Dermis microvascular lymphatic vessel endothelial cell (primary cell): ENCODE results near the gene GDPD4. TPM values are rescaled to one million over a fixed set of nuclear protein-coding genes. Genes with fewer than 3 reads are reported as not detected.

ENCODE experiments used
- DNase-seq, 2 donors: peaks; one replicate each; pipeline versions ENCODE4 v3.0.0 to v3.0.0-alpha.2; 2010; ENCODE audit warnings: low read depth in 2 of 2
- total RNA-seq: library from RNA; depleted of rRNA; stranded (reverse); fragments of >200 nt; gene quantifications from 2 replicates; pipeline ENCODE4 v1.2.1, GENCODE V29; 2014

The GDPD4 gene
- total RNA-seq, 1 donor from 2014 or later, result not detected

DNA sequence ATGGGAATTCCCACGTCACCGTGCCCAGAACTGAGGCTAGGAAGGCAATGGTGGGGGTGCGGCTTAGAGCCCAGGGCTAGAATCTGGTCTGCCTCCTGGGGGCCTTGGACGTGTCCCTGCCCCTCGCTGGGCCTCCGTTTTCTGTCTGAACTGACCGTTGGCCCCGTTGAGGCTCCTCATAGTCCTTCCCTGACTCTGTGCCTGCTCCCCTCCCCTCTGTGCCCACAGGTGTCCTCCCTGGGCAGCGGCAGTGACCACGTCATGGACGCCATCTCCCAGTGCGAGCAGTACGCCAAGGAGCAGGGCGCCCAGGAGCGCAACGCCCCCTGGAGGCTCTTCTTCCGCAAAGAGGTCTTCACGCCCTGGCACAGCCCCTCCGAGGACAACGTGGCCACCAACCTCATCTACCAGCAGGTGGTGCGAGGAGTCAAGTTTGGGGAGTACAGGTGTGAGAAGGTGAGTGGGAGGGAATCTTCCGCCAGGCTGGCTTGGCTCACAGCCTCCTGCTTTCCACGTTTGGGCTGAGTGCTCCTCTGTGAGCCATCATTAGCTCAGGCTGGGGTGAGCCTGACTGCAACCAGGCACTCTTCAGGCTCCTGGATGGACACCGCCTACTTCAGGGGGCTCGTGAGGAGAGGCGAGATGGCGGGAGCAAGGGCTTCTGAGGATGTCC lies 109.5 kb downstream of the GDPD4 start:
- DNase-seq, result peak in 1 of 2 donors; percentile 39

DNA sequence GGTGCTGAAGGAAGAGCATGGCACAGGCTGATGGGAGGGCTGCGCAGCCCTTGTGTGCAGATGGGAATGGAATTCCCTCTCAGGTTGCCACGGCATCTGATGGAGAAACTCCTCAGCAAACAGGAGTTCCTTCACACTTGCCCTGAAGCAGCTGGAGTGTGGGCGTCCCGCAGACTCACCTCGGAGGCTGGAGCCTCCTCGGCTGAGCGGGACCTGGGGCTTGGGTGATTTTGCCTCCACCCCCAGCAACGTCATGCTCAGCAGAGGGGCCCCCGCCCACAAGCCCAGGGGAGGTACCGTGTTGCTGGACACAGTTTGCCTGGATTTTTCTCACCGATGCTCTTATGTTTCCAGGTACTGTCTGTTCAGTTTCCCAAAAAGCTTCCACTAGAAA lies 110.1 kb downstream of the GDPD4 start:
- DNase-seq, result no peak

DNA sequence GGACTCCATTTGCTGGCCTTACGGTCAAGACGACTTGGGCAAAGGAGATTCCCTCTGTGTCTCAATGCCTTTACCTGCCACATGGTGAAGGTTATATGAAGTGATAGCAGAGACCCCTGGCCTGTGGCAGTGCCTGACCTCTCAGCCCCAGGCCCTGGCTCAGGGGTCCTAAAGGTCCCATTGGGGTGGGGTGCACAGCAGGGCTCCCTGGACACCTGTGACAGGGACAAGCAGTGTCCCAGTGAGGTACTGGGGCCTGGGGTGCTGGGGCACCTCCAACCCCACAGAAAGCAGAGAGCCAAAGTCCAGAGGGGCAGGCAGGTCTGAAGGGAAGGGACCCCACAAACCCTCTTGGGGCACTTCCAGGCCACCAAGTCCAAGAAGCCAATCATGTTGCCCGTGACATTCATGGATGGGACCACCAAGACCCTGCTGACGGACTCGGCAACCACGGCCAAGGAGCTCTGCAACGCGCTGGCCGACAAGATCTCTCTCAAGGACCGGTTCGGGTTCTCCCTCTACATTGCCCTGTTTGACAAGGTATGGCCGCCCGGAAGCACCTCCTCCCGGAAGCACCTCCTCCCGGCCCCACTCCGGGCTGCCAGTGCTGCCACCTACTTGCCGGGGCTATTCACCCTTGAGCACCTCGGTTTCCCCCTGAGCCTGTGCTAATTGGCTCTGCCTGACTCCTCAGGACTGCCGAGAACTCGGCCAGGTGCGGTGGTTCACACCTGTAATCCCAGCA lies 111.0 kb downstream of the GDPD4 start:
- no peak for DNase-seq

DNA sequence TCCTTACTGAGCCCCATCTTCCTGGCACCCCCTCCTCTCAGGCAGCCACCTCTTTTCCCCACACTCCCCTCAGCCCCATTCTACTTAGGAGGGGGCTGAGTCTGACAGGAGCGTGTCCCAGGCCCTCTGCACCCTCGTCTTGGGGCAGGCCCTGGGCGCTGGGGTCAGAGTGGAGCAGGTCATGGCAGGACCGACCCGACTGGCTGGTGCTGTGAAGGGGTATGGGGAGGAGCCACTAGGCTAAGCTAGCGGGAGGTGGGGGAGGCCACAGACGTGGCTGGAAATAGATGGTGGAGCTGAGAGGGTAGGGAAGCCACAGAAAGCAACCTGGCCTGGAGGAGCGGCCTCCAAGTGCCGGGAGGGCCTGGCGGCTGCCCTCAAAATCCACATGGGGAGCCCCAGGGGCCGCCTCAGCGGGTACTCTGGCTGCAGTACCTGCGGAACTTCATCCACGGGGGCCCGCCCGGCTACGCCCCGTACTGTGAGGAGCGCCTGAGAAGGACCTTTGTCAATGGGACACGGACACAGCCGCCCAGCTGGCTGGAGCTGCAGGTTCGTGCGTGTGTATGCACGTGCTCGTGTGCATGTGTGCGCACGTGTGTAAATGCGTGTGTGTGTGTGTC lies 111.8 kb downstream of the GDPD4 start:
- DNase-seq, result no peak

DNA sequence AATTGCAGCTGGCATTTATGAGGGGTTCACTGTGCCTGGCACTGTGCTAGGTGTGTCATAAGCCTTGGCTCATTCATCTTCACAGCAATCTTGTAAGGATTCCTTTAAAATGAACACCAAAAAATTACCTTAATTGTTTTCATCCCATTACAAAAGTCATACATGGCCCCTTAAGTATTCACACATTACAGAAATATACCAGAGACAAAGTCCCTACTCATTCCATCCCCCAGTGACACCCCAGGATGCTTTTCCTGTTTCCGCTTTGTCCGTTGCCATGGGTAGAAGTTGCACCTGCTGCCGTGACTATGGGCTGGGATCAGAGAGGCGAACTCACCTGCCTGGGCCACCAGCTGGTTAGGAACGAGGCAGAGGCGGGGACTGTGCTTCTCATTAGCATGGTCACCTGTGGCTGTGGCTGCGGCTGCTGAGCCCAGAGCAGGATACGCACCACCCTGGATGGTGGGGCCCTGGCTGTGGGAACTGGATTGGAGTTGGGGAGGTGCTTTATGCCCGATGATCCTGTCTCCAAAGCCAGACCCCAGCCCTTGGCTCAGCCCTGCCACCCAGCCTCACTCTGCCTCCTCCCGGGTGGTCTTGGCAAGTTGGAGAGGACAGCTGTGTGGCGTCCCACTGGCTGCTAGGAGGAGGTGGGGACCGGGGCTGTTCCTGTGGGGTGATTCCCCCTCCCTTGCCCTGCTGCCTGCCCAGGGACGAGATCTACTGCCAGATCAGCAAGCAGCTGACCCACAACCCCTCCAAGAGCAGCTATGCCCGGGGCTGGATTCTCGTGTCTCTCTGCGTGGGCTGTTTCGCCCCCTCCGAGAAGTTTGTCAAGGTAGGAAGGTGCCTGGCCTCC lies 112.6 kb downstream of the GDPD4 start:
- no peak for DNase-seq

DNA sequence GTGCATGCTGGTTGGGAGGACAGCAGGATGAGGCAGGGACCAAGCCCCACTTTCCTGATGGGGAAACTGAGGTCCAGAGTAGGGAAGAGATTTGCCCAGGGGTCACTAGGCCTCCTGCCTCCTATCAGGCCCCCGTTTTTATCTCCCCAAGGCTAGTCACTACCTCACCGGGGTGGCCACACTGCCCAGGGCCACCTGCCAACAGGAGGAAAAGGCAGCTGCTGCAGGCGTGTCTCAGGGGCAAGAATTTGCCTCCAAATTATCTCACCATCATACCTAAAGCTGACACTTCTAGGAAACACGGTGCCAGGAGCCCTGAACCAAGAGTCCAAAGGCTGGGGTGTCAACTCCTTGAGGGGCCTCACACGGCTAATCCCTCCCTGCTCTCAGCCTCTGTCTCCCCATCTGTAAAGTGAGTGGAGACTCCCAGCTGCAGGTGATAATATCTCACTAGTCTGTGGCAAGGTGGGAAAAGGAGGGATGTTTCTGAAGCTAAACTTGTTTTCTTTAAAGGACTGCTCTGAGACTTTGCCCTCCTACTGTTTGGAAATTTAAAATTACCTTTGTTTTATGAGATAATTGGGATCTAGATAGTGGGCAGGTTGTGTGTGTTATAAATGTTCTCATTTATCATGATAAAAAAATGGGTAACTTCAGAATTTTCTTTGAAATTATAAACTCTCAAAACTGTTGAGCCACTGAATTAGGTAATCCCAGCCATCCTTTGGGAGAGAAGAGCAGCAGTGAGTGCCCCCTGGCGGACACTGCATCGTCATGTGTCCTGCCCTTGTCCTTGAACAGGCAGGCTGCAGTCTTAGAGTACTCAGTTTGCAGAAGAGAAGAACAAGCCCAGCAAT lies 113.5 kb downstream of the GDPD4 start:
- DNase-seq, result peak; percentile 56 to 77

DNA sequence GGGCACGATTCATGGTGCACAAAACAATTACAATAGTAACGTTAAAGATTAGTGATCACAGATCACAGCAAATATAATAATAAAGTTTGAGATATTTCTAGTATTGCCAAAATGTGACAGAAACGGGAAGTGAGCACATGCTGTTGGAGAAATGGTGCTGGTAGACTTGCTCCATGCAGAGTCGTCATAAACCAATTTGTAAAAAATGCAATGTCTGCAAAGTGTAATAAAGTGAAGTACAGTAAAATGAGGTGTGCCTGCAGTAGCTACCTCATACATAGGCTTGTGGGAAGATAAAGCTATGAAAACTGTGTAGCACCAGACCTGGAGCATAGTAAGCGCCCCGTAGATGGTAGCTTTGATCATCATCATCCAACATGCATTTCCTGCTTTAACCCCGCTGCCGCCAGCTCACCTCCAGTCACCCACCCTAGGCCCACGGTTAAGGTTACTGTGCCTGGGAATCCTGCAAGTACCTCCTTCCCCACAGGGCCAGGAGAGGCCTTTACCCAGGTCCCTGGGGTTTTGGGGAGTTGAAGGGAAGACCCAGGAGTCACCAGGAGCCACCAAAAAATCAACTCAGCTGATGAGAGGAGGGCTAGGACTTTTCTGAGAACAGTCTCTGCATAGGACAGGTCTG lies 114.3 kb downstream of the GDPD4 start:
- DNase-seq, result no peak

DNA sequence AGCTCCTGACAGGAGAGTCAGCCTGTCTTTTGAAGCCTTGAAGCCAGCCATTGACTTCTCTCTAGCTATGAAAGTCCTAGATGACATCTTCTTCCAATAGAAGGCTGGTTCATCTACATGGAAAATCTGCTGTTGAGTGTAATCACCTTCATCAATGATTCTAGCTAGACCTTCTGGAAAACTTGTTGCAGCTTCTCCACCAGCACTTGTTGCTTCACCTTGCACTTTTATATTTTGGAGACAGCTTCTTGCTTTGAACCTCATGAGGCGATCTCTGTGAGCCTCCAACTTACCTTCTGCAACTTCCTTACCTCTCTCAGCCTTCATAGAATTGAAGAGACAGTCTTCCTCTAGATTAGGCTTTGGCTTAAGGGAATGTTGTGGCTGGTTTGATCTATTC lies 115.2 kb downstream of the GDPD4 start:
- no peak for DNase-seq

DNA sequence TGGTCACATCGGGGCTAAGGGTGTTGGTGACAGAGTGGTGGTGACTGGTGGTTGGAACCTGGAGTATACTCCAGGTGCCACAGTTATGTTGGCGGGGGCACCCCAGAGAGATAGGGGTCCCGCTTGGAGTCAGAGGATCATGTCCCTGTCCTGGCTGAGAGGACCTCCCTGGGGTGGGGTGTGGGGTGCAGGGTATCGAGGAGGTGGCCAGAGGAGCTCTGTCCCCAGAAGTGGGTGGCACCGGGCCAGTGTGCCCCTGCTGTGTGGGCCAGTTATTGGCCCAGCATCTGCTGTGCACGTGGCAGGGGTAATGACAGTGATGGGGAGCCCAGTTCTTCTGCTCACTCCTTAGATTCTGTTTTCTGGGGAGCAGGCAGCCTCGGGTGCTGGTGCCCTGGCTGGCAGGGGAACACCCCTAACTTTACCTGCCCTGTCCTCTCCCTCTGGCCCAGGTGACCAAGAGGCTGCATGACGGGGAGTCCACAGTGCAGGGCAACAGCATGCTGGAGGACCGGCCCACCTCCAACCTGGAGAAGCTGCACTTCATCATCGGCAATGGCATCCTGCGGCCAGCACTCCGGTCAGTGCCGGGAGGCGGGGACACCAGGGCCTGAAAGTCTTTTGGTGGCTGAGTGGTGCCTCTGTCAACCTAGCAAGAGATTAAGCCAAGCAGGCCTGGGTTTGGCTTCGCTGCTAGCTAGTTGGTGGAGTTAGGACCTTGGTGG lies 117.2 kb downstream of the GDPD4 start:
- DNase-seq, result no peak

DNA sequence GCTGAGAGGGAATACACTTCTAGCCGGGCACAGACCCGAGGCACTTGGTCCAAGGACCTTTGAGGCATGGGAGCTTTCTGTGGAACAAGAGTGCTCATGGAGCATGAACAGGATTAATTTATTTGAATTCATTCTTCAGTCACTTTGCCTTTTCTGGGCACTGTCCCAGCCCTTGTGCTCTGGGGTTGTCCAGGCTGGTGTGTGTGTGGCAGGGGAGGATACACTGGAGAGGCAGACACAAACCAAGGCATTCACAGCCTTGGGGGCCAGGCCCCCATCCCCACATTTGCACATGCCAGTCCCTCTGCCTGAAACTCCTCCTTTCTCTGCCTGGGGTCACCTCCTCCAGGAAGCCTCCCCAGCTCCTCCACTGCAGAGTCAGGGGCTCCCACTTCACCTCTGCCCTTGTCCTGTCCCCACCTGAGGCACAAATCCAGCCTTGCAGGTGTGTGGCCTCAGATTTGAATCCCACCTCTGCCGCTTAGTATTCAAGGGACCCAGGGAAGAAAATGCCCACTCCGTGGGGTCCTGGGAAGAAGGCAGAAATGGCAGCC lies 118.0 kb downstream of the GDPD4 start:
- DNase-seq, result no peak

DNA sequence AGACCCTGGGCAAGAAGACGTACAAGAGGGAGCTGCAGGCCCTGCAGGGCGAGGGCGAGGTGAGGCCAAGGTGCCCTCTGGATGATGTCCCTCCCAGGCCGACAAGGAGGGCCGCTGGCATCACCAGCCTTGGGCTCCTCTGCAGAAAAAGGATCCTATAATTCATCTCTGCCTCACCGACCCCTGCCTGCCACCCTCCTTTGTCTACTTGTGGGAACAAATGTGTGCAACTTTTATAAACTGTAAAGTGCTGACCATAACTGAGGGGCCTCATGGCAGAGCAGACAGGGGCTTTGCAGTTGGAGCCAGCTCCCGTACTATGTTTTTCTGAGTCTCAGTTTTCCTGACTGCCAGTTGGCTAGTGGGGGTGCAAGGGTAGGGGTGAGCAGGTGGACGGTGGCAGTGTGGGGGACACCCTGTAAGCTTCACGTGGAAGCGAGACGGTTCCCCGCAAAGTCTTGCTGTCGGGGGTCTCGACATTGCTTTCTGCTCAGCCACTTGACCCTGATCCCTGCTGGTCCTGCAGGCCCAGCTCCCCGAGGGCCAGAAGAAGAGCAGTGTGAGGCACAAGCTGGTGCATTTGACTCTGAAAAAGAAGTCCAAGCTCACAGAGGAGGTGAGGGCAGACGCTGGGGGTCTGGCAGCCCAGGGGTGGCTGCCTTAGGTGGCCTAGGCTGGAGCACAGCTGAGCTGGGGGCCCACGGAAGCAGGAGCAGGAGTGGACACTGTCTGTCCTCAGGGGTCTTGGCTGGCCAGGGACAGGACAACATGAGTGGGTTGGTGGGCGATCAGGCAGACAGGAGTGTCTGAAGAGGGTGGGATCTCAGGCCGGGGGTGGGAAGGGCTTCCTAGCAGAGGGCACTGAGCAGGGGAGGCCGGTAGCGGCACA lies 118.7 kb downstream of the GDPD4 start:
- DNase-seq, result no peak

DNA sequence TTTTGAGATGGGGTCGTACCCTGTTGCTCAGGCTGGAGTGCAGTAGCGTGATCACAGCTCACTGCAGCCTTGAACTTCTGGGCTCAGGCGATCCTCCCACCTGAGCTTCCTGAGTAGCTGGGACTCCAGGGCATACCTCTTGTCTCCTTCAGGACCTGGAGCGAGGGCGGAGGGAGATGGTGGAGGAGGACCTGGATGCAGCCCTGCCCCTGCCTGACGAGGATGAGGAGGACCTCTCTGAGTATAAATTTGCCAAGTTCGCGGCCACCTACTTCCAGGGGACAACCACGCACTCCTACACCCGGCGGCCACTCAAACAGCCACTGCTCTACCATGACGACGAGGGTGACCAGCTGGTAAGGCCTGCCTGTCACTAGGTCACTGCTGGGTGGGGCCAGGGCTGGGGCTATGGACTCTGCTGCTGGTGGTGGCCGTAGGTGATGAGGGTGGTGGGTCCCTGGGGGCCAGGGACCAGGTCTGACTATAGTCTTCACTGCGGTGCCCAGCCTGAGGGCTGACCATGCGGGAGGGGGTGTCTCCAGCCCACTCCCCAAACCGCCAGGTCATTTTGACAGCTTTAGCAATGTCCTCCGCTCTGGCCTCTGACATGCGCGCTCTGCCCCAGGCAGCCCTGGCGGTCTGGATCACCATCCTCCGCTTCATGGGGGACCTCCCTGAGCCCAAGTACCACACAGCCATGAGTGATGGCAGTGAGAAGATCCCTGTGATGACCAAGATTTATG lies 119.5 kb downstream of the GDPD4 start:
- no peak for DNase-seq

DNA sequence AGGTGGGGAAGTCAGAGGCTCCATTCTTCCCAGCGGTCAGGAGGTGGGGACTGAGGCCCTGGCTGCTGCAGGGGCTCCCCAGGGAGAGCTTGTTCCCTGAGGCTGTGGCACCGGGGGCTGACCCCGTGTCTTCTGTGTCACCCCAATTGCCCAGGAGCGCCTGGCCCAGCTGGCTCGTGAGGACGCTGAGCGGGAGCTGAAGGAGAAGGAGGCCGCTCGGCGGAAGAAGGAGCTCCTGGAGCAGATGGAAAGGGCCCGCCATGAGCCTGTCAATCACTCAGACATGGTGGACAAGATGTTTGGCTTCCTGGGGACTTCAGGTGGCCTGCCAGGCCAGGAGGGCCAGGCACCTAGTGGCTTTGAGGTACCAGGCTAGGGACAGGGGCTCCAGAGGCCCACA lies 120.3 kb downstream of the GDPD4 start:
- DNase-seq, result no peak

DNA sequence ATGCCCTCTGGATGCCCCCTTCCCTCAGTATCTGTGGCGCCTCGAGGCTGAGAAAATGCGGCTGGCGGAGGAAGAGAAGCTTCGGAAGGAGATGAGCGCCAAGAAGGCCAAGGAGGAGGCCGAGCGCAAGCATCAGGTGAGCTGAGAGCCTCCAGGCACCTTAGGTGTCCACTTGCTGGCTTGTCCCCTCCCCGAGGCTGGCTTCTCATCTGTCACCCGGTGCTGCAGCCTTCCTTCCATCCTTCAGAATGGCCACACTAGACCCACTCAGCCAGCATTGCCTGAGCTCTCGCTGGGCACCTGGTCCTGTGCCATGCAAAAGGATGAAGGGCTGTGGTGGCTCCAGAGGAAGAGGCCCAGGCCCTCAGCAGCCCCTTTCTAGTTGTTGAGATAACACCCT lies 121.1 kb downstream of the GDPD4 start:
- no peak for DNase-seq

DNA sequence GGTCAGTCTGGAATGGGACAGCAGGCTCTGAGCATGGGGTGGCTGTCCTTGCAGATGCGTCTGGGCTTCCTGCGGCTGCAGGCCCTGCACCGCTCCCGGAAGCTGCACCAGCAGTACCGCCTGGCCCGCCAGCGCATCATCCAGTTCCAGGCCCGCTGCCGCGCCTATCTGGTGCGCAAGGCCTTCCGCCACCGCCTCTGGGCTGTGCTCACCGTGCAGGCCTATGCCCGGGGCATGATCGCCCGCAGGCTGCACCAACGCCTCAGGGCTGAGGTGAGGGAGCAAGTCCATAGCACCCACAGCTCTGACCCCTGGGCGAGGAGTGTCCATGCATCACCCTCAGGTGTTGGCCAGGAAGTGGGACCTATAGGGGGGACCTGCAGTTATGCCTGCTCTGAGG lies 121.8 kb downstream of the GDPD4 start:
- no peak for DNase-seq

DNA sequence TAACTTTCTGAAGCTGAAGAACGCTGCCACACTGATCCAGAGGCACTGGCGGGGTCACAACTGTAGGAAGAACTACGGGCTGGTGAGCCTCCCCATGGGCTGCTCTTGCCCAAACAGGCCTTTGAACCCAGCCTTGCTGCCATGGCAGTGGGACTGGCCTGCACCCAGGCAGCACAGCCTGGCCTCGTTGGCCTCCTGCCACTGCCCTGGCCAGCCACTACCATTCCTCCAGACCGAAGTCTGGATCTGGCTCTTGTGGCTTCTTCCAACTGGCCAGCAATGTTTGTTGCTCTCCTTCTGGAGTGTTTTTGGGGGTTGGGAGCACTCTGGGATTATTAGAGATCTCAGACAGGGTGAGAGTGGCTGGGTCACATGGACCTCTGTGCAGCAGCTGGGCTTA lies 122.4 kb downstream of the GDPD4 start:
- no peak for DNase-seq

DNA sequence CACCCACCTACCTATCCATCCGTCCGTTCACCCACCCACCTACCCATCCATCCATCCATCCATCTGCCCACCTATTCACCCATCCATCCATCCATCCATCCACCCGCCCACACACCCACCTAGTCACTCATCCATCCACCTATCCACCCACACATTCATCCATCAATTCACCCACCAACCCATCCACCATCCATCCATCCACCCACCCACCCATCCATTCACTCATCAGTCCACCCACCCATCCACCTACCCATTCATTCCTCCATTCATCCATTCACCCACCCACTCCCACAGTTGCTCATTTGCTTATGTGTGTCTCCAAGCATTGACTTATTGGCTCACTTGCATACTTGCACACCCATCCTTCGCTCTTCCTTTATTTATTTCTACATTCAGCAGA lies 123.3 kb downstream of the GDPD4 start:
- DNase-seq, result no peak

DNA sequence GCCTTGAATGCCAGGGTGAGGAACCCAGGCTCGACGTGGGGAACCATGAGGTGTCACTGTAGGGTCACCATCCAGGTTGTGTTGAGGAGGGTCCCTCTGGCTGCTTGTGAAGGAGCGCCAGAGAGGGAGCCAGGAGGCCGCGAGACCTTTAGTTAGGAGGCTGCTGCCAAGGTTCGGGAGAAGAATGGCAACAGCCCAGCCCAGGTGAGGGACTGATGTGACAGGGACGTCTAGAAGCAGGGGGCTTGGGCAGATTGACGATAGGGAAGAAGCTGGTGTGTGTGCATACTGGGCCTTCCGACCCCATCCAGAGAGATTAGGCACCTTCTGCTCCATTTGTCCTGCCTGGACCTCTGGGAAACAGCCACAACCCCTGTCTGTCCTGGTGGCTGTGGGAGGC lies 124.5 kb downstream of the GDPD4 start:
- no peak for DNase-seq
